SU-DHL-6 (cell line): ENCODE data around the gene UPK1B.

Source experiments
- EZH2phosphoT487 ChIP-seq: fragments of 200-600 bp; sonication (generic), shearing (Covaris generic); conservative IDR thresholded peaks from 2 replicates; pipeline ENCODE4 v1.6.1; 2018; ENCODE audit warnings: mild to moderate bottlenecking, antibody characterized with exemption, low read length, moderate library complexity, mixed read lengths
- TF ChIP-seq, protein P1 (sequence below): fragments of 200-600 bp; sonication (generic); IDR thresholded peaks from one replicate; pipeline ENCODE4 v1.5.1; 2017; ENCODE audit warnings: antibody characterized with exemption, mild to moderate bottlenecking, low read length, moderate library complexity; ENCODE audit not compliant: insufficient read depth, poor library complexity, severe bottlenecking

DNA sequence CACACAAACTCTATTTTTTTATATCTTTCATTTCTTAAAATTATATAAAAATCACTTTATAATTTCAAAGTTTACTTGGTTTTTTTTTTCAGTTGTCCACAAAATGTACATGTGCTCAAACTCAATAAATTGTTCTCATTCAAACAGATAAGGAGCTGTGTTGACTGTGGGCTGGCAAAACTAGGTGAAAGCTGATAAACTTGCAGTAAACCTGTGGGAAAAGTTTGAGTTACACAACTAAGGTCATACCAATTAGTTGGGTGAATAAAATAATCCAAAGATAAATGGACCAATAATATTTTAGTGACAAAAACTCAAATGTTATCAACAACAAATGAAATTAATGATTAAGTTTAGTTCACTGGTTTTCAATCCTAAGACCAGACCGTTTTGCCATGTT is 12.6 kb upstream of the UPK1B start:
- TF ChIP-seq, protein P1, sequence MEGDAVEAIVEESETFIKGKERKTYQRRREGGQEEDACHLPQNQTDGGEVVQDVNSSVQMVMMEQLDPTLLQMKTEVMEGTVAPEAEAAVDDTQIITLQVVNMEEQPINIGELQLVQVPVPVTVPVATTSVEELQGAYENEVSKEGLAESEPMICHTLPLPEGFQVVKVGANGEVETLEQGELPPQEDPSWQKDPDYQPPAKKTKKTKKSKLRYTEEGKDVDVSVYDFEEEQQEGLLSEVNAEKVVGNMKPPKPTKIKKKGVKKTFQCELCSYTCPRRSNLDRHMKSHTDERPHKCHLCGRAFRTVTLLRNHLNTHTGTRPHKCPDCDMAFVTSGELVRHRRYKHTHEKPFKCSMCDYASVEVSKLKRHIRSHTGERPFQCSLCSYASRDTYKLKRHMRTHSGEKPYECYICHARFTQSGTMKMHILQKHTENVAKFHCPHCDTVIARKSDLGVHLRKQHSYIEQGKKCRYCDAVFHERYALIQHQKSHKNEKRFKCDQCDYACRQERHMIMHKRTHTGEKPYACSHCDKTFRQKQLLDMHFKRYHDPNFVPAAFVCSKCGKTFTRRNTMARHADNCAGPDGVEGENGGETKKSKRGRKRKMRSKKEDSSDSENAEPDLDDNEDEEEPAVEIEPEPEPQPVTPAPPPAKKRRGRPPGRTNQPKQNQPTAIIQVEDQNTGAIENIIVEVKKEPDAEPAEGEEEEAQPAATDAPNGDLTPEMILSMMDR, result no peak
- no peak for TF ChIP-seq EZH2phosphoT487
